UCSD-AML1 (cell line): Measurements from ENCODE around the gene LSG1.
"Not testable (repeated sequence)": the region's sequence is repeated elsewhere in the genome, so short reads cannot be mapped to it uniquely, and the experiment has no call there.

ENCODE experiments used
- DNase-seq: peaks from one replicate; lab custom pipeline; 2025; ENCODE audit not compliant: unreplicated experiment; lab: John Stamatoyannopoulos, UW

LSG1 gene

GRCh38 chr3:194619741-194620140 lies 52.2 kb downstream of the LSG1 start:
- no peak for DNase-seq

GRCh38 chr3:194618858-194619608 lies 53.0 kb downstream of the LSG1 start:
- DNase-seq, result no peak

GRCh38 chr3:194617827-194618226 lies 54.2 kb downstream of the LSG1 start:
- no peak for DNase-seq

GRCh38 chr3:194617143-194617671 lies 54.8 kb downstream of the LSG1 start:
- no peak for DNase-seq

GRCh38 chr3:194615226-194615625 lies 56.8 kb downstream of the LSG1 start:
- DNase-seq, result no peak

GRCh38 chr3:194612221-194612620 lies 59.8 kb downstream of the LSG1 start:
- no peak for DNase-seq

GRCh38 chr3:194610689-194611088 lies 61.3 kb downstream of the LSG1 start:
- no peak for DNase-seq

- DNase-seq, result no peak
These were observed 62.4 kb downstream of the LSG1 start for GRCh38 chr3:194609601-194610000.

GRCh38 chr3:194608981-194609380 lies 63.0 kb downstream of the LSG1 start:
- DNase-seq, result no peak

- DNase-seq, result no peak
These were observed 64.2 kb downstream of the LSG1 start for GRCh38 chr3:194607592-194608389.

- DNase-seq, result no peak
These were observed 65.0 kb downstream of the LSG1 start for GRCh38 chr3:194606941-194607340.

- DNase-seq, result no peak
These were observed 65.8 kb downstream of the LSG1 start for GRCh38 chr3:194606163-194606562.

GRCh38 chr3:194605314-194605713 lies 66.7 kb downstream of the LSG1 start:
- not testable (repeated sequence) for DNase-seq

GRCh38 chr3:194604837-194605236 lies 67.2 kb downstream of the LSG1 start:
- DNase-seq, result no peak

GRCh38 chr3:194604126-194604525 lies 67.9 kb downstream of the LSG1 start:
- DNase-seq, result no peak

GRCh38 chr3:194602669-194603171 lies 69.3 kb downstream of the LSG1 start:
- no peak for DNase-seq

- DNase-seq, result no peak
These were observed 73.0 kb downstream of the LSG1 start for GRCh38 chr3:194598771-194599557.

- DNase-seq, result no peak
These were observed 75.1 kb downstream of the LSG1 start for GRCh38 chr3:194596906-194597305.

GRCh38 chr3:194592798-194593752 lies 78.9 kb downstream of the LSG1 start:
- no peak for DNase-seq
